Osteoblast (primary cell): Measurements from ENCODE around the gene MACROD2. TPM values are rescaled to one million over a fixed set of nuclear protein-coding genes. Genes with fewer than 3 reads are reported as not detected.

Source experiments
- DNase-seq: peaks from one replicate; pipeline ENCODE4 v3.0.0; 2011; ENCODE audit warnings: low spot score, mixed read lengths; ENCODE audit not compliant: insufficient read length; ENCODE audit errors: missing footprints
- H2AFZ ChIP-seq: 2 replicates; pipeline ENCODE4 v1.6.0; 2011; ENCODE audit warnings: mild to moderate bottlenecking, low read length
- H3K27ac ChIP-seq: 2 replicates; pipeline ENCODE4 v1.5.1; 2011; ENCODE audit warnings: mild to moderate bottlenecking, low read depth, low read length, moderate library complexity
- H3K27me3 ChIP-seq: 2 replicates; pipeline ENCODE4 v1.6.0; 2012; ENCODE audit warnings: mild to moderate bottlenecking, control low read depth, inconsistent platforms, low read length, moderate library complexity; ENCODE audit not compliant: insufficient read depth
- H3K36me3 ChIP-seq: 2 replicates; pipeline ENCODE4 v1.5.1; 2011; ENCODE audit warnings: mild to moderate bottlenecking, low read length, control low read depth, moderate library complexity; ENCODE audit not compliant: insufficient read depth
- H3K4me1 ChIP-seq: 2 replicates; pipeline ENCODE4 v1.5.1; 2011; ENCODE audit warnings: mild to moderate bottlenecking, low read length, control low read depth, moderate library complexity; ENCODE audit not compliant: insufficient read depth
- H3K4me2 ChIP-seq: 2 replicates; pipeline ENCODE4 v1.6.0; 2011; ENCODE audit warnings: mild to moderate bottlenecking, low read length; ENCODE audit not compliant: insufficient read depth
- H3K4me3 ChIP-seq: fragments of 200-600 bp; sonication (generic); 3 replicates; pipeline ENCODE4 v1.5.1; 2012; ENCODE audit warnings: mild to moderate bottlenecking, low read length, inconsistent platforms; ENCODE audit not compliant: insufficient read depth
- H3K79me2 ChIP-seq: 2 replicates; pipeline ENCODE4 v1.6.0; 2012; ENCODE audit warnings: mild to moderate bottlenecking, low read length, control low read depth, inconsistent platforms; ENCODE audit not compliant: insufficient read depth
- H3K9me3 ChIP-seq: 2 replicates; pipeline ENCODE4 v1.5.1; 2011; ENCODE audit warnings: low read depth, low read length, control low read depth
- H4K20me1 ChIP-seq: 2 replicates; pipeline ENCODE4 v1.6.0; 2012; ENCODE audit warnings: mild to moderate bottlenecking, low read length, control low read depth; ENCODE audit not compliant: insufficient read depth
- CTCF ChIP-seq: IDR thresholded peaks from 2 replicates; pipeline ENCODE4 v1.5.1; 2011; ENCODE audit warnings: mild to moderate bottlenecking, low read depth, low read length, moderate library complexity; ENCODE audit errors: extremely low read depth
- total RNA-seq: library from RNA; depleted of rRNA; stranded (reverse); fragments of >200 nt; gene quantifications from 2 replicates; pipeline ENCODE4 v1.2.3, GENCODE V29; 2012

Gene MACROD2
- total RNA-seq, 1 donor, result 4.0 TPM

- Histone ChIP-seq H3K79me2 (no peaks in the 10 kb centered on the region), H3K4me1 (no peaks in the 10 kb centered on the region), H4K20me1 (no peaks in the 10 kb centered on the region), H3K9me3 (no peaks in the 10 kb centered on the region), H2AFZ (no peak overlapping the region), H3K36me3 (no peaks in the 10 kb centered on the region), H3K27me3 (no peaks in the 10 kb centered on the region), H3K27ac (no peak overlapping the region), H3K4me3 (no peak overlapping the region), H3K4me2 (no peak overlapping the region)
- no peak for DNase-seq
- TF ChIP-seq CTCF, result no peak
Observed at GRCh38 chr20:15570156-15570555, 1574.8 kb downstream of the MACROD2 start.

- H3K4me2 ChIP-seq, result no peak overlapping the region
- H3K27ac ChIP-seq, result no peak overlapping the region
- H3K36me3 ChIP-seq, result no peaks in the 10 kb centered on the region
- DNase-seq, result no peak
- H2AFZ ChIP-seq, result no peak overlapping the region
- no peak for TF ChIP-seq CTCF
- H4K20me1 ChIP-seq, result no peaks in the 10 kb centered on the region
- H3K9me3 ChIP-seq, result no peaks in the 10 kb centered on the region
- no peaks in the 10 kb centered on the region for H3K79me2 ChIP-seq
- no peak overlapping the region for H3K4me3 ChIP-seq
- no peaks in the 10 kb centered on the region for H3K4me1 ChIP-seq
- H3K27me3 ChIP-seq, result no peaks in the 10 kb centered on the region
Observed at GRCh38 chr20:15571056-15571455, 1575.7 kb downstream of the MACROD2 start.

- H3K27ac ChIP-seq, result no peak overlapping the region
- no peak for TF ChIP-seq CTCF
- H3K4me2 ChIP-seq, result no peak overlapping the region
- no peaks in the 10 kb centered on the region for H3K4me1 ChIP-seq
- H3K27me3 ChIP-seq, result no peaks in the 10 kb centered on the region
- DNase-seq, result no peak
- H3K9me3 ChIP-seq, result no peaks in the 10 kb centered on the region
- H2AFZ ChIP-seq, result no peak overlapping the region
- H3K4me3 ChIP-seq, result no peak overlapping the region
- no peaks in the 10 kb centered on the region for H3K36me3 ChIP-seq
- no peaks in the 10 kb centered on the region for H4K20me1 ChIP-seq
- no peaks in the 10 kb centered on the region for H3K79me2 ChIP-seq
Observed at GRCh38 chr20:15575255-15575654, 1579.9 kb downstream of the MACROD2 start.

GRCh38 chr20:15576411-15576810 lies 1581.1 kb downstream of the MACROD2 start:
- H3K4me3 ChIP-seq, result no peak overlapping the region
- H4K20me1 ChIP-seq, result no peaks in the 10 kb centered on the region
- no peaks in the 10 kb centered on the region for H3K4me1 ChIP-seq
- no peak for DNase-seq
- no peak overlapping the region for H3K4me2 ChIP-seq
- no peaks in the 10 kb centered on the region for H3K36me3 ChIP-seq
- H3K27me3 ChIP-seq, result no peaks in the 10 kb centered on the region
- H3K27ac ChIP-seq, result no peak overlapping the region
- no peaks in the 10 kb centered on the region for H3K79me2 ChIP-seq
- TF ChIP-seq CTCF, result no peak
- no peak overlapping the region for H2AFZ ChIP-seq
- no peaks in the 10 kb centered on the region for H3K9me3 ChIP-seq
